ENCODE measurements around the gene MCM7. TPM values are rescaled to one million over a fixed set of nuclear protein-coding genes. Genes with fewer than 3 reads are reported as not detected.

Gene MCM7
- total and polyA plus RNA-seq, 10 of the 15 experiments (the other 5 are each of a cell fraction or from before 2014, with no cell fraction given): 183 to 383 (median 244) TPM

DNA sequence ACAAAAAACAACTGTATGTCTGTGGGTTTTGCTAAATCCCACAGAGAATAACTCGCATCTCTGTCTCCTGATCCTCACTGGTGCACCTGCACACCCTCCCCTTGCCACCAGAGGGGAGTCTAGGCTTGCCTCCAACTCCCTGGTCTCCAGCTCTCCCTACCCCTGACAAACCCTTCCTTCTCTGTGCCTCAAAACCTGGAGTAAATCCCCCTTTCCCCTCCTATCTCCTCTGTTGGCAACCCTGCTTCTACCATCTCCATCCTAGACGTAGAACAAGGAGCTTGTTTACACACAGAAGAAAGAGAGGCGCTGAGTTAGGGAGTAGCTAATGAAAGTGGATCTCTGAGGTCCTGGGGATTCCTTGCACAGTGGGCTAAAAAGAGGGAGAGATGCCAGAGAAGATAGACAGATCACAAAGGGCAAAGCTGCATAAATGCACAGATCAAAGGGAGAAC, 31.5 kb upstream of the MCM7 start:
- FAIRE-seq: peak; percentile 84
- RAD21 ChIA-PET (ENCODE audit: unreplicated experiment): interaction anchor here (0.6 to 5.1 kb wide), 26 partner anchors 9 to 275 kb away, joined by 3 to 49 read pairs (median 4); partner anchors contain the start of genes GAL3ST4, LAMTOR4 and PVRIG

More for the DNA sequence above, 31.5 kb upstream of the MCM7 start:
- intact Hi-C loops (cut with micrococcal nuclease; ENCODE audit: unreplicated experiment): loop anchor here (1.0 to 5.0 kb wide), 4 partner anchors 83 to 275 kb away; no protein-coding TSS in a partner anchor
- Histone ChIP-seq H3K4me3 (no peak overlapping the region), H3K4me2 (ENCODE audit: control insufficient read depth, insufficient read depth) (no peak overlapping the region), H3K9ac (ENCODE audit: control insufficient read depth, insufficient read depth, low read length) (no peak overlapping the region), H3K36me3 (ENCODE audit: control insufficient read depth in 2 of 2, insufficient read depth in 2 of 2, low read length in 1 of 2) (no peaks in the 10 kb centered on the region), H3K27ac (ENCODE audit: control insufficient read depth, insufficient read depth) (no peak overlapping the region), H2AFZ (ENCODE audit: control insufficient read depth, low read depth, low read length) (peak overlapping the region; percentile 70), H3K4me1 (ENCODE audit: control insufficient read depth, insufficient read depth, low read length) (peaks cover 11% of the 10 kb centered on the region), H3K79me2 (ENCODE audit: control insufficient read depth, insufficient read depth, low read length) (peaks cover 2% of the 10 kb centered on the region; the same call in 1 of the 2 replicates), H4K20me1 (ENCODE audit: control insufficient read depth, insufficient read depth) (no peaks in the 10 kb centered on the region), H3K27me3 (replicated peaks in 1 of 2; ENCODE audit: control insufficient read depth in 2 of 2, insufficient read depth in 2 of 2, low read length in 1 of 2) (no peaks in the 10 kb centered on the region), H3K9me3 (replicated peaks; ENCODE audit: control insufficient read depth, insufficient read depth, low read length) (no peaks in the 10 kb centered on the region)
- POLR2A ChIA-PET: interaction anchor here (1.2 to 2.2 kb wide), 3 partner anchors 16 to 214 kb away, joined by 3 to 8 read pairs (median 6); partner anchors contain the start of gene LAMTOR4
- BruUV-seq (replicated peaks): no TSS peak
- 16% methylated on average over 3 of the region's 3 CpGs for WGBS (ENCODE audit: insufficient coverage, insufficient replicate concordance, low lambda C conversion rate, missing lambda C conversion rate)
- peak; percentile 87 for ATAC-seq
- DNase-seq (ENCODE audit: low read depth, low spot score): no peak
- in situ Hi-C loops (cut with MboI): loop anchor here (5.0 kb wide), 1 partner anchor 275 kb away; no protein-coding TSS in a partner anchor
- CTCF ChIA-PET: interaction anchor here (0.6 to 7.9 kb wide), 54 partner anchors 9 to 427 kb away, joined by 3 to 107 read pairs (median 4); partner anchors contain the start of genes AP4M1, AZGP1, GAL3ST4 and GPC2
- TF ChIP-seq, protein P1, sequence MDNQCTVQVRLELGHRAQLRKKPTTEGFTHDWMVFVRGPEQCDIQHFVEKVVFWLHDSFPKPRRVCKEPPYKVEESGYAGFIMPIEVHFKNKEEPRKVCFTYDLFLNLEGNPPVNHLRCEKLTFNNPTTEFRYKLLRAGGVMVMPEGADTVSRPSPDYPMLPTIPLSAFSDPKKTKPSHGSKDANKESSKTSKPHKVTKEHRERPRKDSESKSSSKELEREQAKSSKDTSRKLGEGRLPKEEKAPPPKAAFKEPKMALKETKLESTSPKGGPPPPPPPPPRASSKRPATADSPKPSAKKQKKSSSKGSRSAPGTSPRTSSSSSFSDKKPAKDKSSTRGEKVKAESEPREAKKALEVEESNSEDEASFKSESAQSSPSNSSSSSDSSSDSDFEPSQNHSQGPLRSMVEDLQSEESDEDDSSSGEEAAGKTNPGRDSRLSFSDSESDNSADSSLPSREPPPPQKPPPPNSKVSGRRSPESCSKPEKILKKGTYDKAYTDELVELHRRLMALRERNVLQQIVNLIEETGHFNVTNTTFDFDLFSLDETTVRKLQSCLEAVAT (IDR thresholded peaks at IDR 0.05): 0 out of 2 replicates have a peak, but pooled peaks have one; percentile 50
- peak; percentile 84 for TF ChIP-seq NBN (IDR thresholded peaks at IDR 0.05)
- peak; percentile 96 for TF ChIP-seq RAD21 (IDR thresholded peaks at IDR 0.05; ENCODE audit: insufficient read depth, low read depth, low read length)
- TF ChIP-seq SMC3 (IDR thresholded peaks at IDR 0.05; ENCODE audit: borderline replicate concordance, low read length): peak; percentile 93
- TF ChIP-seq TCF12 (IDR thresholded peaks at IDR 0.05; ENCODE audit: low read depth, low read length): 0 out of 2 replicates have a peak, but pooled peaks have one; percentile 33
- TF ChIP-seq SKIL (IDR thresholded peaks at IDR 0.05; ENCODE audit: low read depth, poor library complexity, severe bottlenecking): peak; percentile 26
- 0 out of 2 replicates have a peak, but pooled peaks have one; percentile 7 for TF ChIP-seq RUNX3 (IDR thresholded peaks at IDR 0.05; ENCODE audit: low read length)
- TF ChIP-seq ATF7 (IDR thresholded peaks at IDR 0.05; ENCODE audit: low read depth): 0 out of 2 replicates have a peak, but pooled peaks have one; percentile 14
- no peak for TF ChIP-seq TAF1 (IDR thresholded peaks at IDR 0.05; ENCODE audit: borderline replicate concordance, low read depth, low read length)
- TF ChIP-seq HDGF (IDR thresholded peaks at IDR 0.05): peak; percentile 81; the same call in 1 of the 2 replicates
- no peak for TF ChIP-seq E2F8 (IDR thresholded peaks at IDR 0.05; ENCODE audit: low read depth, partially characterized antibody)
- TF ChIP-seq CTCF (IDR thresholded peaks at IDR 0.05 in 2 of 3, conservative IDR thresholded peaks at IDR 0.05 in 1 of 3; ENCODE audit: control insufficient read depth in 2 of 3, extremely low read depth in 1 of 3, insufficient read depth in 1 of 3, low read depth in 3 of 3, low read length in 3 of 3): peak; percentile 96 to 97 (median 97); a peak in 5 of 6 replicates
- 0 out of 2 replicates have a peak, but pooled peaks have one; percentile 29 for TF ChIP-seq YY1 (IDR thresholded peaks at IDR 0.05; ENCODE audit: low read depth, low read length)
- no peak for TF ChIP-seq POLR2A (IDR thresholded peaks at IDR 0.05; ENCODE audit: low read depth, low read length)
- peak; percentile 32; the same call in 1 of the 2 replicates for TF ChIP-seq IKZF1 (conservative IDR thresholded peaks at IDR 0.05)
- SMC1A ChIA-PET (ENCODE audit: uncharacterized antibody, unreplicated experiment): interaction anchor here (0.7 to 4.8 kb wide), 30 partner anchors 9 to 286 kb away, joined by 3 to 41 read pairs (median 5); partner anchors contain the start of genes AP4M1, GAL3ST4, LAMTOR4 and MCM7
